Right kidney (tissue), 1 donor: ENCODE data around the gene SLC35E1.
"Not testable (repeated sequence)": the region's sequence is repeated elsewhere in the genome, so short reads cannot be mapped to it uniquely, and the experiment has no call there.

Experiments
- DNase-seq: peaks from one replicate; pipeline ENCODE4 v3.0.0-alpha.2; 2016

The SLC35E1 gene

DNA sequence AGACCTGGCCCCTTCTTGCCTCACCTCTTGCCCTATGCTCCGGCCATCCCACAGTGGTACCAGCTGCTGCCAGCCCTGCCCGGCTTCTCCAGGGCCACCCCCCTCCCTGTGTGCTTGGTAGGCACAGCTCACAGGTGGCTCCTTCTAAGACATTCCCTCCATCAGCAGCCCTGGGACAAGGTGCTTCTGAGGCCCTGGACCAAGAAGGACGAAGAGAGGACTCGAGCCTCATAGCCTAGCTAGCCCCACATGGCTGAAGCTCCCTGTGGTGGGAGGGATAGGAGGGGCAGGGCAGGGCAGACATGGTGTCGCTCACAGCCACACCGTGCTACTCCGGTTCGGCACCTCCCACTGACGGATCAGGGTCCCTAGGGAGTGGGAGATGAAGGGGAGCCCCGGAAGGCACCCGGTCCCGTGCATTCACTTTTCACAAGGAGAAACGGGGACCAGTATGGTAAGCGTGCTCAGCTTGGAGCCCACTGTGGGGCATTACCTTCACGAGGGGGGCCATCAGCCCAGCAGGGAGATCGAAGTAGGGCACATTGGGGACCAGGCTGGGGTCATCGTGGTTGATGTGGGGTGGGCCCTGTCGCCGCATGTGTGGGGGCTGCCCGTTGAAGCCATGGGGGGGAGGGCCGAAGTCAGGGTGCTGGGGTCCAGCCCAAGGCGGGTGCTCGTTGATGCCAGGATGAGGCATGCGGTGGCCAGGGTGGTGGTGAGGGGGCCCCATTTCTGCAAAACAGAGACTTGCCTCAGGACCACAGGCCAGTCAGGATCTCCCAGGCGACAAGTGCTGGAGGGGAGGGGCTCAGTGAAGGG is 49.4 kb downstream of the SLC35E1 start:
- DNase-seq, result no peak

- no peak for DNase-seq
Observed at GRCh38 chr19:16521715-16522289, 50.4 kb downstream of the SLC35E1 start.

DNA sequence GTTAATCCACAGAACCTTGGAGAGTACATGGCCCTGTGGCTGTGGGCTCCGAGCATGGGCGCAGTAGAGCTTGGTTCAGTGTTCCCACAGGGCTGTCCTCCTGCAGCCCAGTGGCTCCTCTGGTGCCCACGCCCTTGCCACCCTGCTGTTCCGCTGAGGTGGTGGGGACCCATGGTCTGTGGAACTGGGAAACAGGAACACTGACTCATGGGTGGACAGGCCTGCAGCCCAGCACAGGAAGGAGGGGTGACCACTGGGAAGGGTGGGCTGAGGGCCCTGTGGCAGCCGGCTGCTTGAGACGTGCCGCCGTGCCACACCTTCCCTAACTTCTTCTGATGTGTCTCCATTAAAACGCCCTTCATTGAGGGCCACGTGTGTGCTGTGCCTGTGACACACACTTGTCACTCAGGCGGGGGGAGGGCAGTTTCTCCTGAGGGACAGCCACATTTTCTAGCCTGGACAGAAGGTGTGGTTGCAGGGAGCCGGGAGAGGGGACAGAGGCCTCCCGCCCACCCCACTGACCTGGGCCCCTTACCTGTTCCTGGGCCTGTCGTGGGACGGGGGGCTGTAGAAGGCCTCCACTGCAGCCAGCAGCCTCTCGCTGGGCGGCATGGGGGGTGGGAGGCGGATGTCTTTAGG is 51.1 kb downstream of the SLC35E1 start:
- DNase-seq, result no peak

- no peak for DNase-seq
Observed at GRCh38 chr19:16520074-16520973, 51.9 kb downstream of the SLC35E1 start.

DNA sequence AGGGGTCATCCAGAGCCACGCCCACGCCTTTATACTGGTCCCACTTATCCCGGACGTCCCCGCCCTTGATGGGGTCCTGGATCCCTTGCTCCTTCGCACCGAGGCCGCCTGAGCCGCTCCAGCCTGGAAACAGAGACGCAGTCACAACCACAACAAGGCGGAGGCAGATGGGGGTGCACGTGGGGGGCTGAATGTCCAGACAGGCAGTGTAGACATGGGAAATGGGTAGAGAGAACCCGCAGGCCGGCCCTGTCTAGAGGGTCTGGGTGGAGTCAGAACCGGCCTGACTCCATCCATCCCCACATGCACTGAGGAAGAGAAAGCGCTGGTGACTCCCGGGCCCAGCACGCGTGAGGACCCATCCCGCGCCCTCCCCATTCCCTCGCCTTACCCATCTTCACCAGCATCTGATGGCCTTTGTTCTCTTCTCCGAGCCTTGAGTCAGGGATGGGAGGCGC is 53.0 kb downstream of the SLC35E1 start:
- no peak for DNase-seq

GRCh38 chr19:16518483-16519229 is 53.6 kb downstream of the SLC35E1 start:
- DNase-seq, result no peak

DNA sequence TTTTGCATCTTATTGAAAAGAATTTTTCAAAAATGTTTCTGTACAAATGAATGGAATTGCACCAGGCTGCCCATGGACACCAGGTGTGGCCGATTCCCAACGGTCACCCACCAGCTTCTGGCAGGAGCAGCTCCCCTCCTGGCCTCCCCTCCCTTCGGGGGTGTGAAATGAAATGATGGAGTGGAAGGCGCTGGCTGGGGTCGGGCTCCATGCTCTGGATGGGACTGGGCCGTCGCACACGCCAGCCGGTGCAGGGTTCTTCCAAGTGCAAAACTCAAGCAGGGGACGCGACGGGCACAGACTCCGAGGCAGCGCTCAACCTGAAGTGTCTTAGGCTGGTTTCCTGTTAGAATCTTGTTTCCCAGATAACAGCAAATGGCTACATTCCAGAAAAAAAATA is 54.2 kb downstream of the SLC35E1 start:
- DNase-seq, result no peak

GRCh38 chr19:16516923-16517610 is 55.1 kb downstream of the SLC35E1 start:
- DNase-seq, result no peak

GRCh38 chr19:16516381-16516780 is 55.8 kb downstream of the SLC35E1 start:
- DNase-seq, result no peak

GRCh38 chr19:16514383-16515019 is 57.7 kb downstream of the SLC35E1 start:
- DNase-seq, result no peak

DNA sequence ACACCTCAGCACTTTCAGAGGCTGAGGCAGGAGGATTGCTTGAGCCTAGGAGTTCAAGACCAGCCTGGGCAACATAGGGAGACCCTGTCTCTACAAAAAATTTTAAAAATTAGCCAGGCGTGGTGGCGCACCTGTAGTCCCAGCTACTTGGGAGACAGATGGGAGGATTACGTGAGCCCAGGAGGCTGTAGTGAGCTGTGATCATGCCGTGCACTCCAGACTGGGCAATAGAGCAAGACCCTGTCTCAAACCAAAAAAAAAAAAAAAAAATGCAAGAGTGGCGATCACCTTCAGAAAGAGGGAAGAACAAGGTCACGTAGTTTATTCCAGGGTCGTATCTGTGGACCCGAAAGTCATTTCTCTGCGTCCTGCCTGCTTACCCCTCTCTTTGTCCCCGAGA is 59.6 kb downstream of the SLC35E1 start:
- not testable (repeated sequence) for DNase-seq

GRCh38 chr19:16509141-16510061 is 62.8 kb downstream of the SLC35E1 start:
- DNase-seq, result no peak

GRCh38 chr19:16508546-16508945 is 63.7 kb downstream of the SLC35E1 start:
- no peak for DNase-seq

DNA sequence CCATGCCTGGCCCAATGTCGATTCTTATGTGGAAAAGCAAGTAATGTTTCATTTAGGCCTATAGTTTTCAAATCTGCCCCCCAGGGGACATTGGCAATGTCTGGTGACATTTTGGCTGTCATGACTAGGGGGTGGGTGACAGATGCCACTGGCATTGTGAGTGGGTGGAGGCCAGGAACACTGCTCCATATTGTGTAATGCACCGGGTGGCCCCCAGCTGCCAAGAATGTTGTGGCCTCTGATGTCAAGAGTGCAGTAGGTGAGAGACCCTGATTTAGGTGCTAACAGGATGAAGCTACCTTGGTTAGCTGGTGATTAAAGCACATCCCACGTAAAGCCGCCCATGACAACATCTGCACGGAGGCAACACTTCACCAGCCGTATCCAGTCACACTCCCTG is 65.3 kb downstream of the SLC35E1 start:
- no peak for DNase-seq

DNA sequence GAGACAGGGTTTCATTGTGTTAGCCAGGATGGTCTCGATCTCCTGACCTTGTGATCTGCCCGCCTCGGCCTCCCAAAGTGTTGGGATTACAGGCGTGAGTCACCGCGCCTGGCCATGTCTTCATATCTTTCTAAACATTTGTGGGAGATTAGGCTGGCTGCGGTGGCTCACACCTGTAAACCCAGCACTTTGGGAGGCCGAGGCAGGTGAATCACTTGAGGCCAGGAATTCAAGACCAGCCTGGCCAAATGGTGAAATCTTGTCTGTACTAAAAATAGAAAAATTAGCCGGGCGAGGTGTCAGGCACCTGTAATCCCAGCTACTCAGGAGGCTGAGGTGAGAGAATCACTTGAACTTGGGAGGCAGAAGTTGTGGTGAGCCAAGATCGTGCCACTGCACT is 66.1 kb downstream of the SLC35E1 start:
- not testable (repeated sequence) for DNase-seq

GRCh38 chr19:16504271-16504670 is 67.9 kb downstream of the SLC35E1 start:
- no peak for DNase-seq
